NCI-H187 (cell line): ENCODE data around the gene TESK2.
A peak's percentile ranks its signal among the peaks of the same experiment; 100 is the strongest.

Experiments used
- DNase-seq, 2 experiments: peaks; one replicate each; lab custom pipeline; 2025; lab: John Stamatoyannopoulos, UW

The TESK2 gene

GRCh38 chr1:45337630-45338325 lies 153.2 kb downstream of the TESK2 start:
- no peak for DNase-seq

- DNase-seq: no peak
Measured at GRCh38 chr1:45335855-45336324, 155.1 kb downstream of the TESK2 start.

GRCh38 chr1:45334308-45335245 lies 156.4 kb downstream of the TESK2 start:
- no peak for DNase-seq

GRCh38 chr1:45332346-45332720 lies 158.6 kb downstream of the TESK2 start:
- no peak for DNase-seq

DNA sequence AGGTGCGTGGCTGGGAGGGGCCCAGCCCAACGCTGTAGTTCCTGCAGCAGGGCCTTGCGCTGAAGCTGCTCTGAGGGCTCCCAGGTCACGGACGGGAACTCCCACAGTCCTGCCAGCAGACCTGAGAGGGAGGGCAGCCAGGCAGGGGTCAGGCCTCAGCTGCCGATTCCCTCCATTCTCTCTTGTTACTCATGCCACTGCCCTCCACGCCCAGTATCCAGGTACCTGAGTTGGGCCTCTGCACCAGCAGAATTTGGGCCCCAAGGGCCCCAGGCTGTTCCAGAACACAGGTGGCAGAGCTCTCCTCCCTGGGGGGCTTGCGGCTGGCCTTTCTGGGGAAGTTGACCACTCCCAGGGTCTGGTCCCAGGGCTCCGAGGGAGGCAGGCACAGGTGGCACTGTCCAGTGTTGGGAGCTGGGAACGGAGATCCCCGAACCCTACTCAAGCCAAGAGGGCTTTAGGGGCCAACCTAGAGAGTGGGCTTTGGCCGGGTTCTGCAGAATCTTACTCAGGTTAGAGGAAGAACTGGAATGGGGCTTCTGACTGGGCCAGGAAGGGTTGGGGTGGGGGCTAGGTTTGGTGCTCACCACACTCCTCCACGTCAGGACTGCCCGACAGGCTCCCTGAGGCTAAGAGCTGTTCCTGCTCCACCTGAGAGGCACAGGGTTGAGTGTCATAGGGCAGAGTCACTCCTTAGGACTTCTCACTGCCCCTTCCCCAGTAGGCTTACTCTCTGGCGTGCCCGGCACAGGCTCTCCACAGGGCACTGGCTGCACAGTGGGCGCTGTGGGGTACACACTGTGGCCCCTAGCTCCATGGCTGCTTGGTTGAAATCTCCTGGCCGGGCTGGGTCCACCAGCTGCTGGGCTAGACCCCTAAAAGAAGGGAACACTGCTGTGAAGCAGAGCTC lies 159.3 kb downstream of the TESK2 start:
- DNase-seq: no peak

GRCh38 chr1:45329445-45329844 lies 161.5 kb downstream of the TESK2 start:
- no peak for DNase-seq

GRCh38 chr1:45328680-45329079 lies 162.3 kb downstream of the TESK2 start:
- no peak for DNase-seq

- no peak for DNase-seq
Measured at GRCh38 chr1:45327644-45328515, 163.1 kb downstream of the TESK2 start.

DNA sequence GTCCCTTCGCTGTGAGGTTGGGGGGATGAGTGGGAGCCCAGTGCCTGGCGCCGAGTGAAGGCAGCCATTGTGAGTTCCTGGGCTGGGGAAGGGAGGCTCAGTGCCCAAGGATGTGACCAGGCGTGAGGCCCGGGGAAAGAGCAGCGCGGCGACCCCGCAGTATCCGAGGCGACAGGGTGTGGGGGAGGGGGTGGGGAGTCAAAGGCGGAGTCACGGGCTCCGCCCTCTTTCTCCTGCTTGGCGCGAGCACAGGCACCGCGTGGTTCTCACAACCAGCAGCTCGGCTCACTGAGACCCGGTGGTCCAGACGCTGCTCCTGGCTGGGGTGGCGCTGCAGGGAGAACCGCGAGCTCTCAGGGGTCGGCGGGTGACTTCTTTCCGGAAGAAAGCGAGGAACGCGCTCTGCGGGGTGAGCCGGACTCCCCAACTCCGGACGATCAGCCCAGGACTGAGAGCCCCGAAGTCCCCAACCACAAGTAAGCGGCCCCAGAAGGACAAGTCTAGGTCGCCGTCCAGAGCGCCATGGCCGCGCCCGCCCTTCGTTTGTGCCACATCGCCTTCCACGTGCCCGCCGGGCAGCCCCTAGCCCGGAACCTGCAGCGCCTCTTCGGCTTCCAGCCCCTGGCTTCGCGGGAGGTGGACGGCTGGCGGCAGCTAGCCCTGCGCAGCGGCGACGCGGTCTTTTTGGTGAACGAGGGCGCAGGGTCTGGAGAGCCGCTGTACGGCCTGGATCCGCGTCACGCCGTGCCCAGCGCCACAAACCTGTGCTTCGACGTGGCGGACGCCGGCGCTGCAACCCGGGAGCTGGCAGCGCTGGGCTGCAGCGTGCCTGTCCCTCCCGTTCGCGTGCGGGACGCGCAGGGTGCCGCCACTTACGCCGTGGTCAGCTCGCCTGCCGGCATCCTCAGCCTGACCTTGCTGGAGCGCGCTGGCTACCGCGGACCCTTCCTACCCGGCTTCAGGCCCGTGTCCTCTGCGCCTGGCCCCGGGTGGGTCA lies 164.0 kb downstream of the TESK2 start, which contains the start of gene HPDL:
TSS of gene HPDL (plus strand) at position 269 of the 997 bp plus-strand sequence. CDS start at position 523, 254 bp downstream.
- peak; percentile 24 to 27 for DNase-seq

- no peak for DNase-seq
Measured at GRCh38 chr1:45325851-45326506, 165.0 kb downstream of the TESK2 start.

DNA sequence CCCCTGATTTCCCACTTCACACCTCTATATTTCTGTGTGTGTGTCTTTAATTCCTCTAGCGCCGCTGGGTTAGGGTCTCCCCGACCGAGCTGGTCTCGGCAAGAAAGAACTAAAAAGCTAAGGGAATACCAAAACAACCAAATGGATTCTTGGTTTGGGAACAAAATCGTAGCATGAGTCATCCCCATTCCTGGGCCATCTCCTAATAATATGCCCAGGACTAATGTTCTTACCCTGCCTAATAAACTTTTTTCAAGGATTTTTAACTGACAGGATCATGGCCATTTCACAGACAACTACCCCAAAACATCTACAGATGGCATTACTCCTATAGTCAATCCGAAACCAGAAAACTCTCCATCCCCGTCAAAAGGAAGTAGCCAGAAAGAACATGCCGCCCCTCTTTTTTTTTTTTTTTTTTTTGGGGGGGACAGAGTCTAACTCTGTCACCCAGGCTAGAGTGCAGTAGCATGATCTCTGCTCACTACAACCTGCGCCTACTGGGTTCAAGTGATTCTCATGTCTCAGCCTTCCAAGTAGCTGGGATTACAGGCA lies 168.4 kb downstream of the TESK2 start:
- no peak for DNase-seq

DNA sequence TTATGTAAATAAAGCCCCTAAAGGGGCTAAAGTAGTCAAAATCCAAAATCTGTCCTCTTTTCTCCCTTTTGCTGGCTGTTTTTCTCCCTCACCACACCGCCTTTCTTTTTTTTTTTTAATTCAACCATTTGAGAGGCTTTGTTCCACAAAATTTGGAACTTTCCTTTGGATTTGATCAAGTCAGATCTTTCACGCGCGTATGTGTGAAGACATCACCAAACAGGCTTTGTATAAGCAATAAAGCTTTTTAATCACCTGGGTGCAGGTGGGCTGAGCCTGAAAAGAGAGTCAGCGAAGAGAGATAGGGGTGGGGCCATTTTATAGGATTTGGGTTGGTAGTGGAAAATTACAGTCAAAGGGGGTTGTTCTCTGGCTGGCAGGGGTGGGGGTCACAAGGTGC lies 169.5 kb downstream of the TESK2 start:
- no peak for DNase-seq

DNA sequence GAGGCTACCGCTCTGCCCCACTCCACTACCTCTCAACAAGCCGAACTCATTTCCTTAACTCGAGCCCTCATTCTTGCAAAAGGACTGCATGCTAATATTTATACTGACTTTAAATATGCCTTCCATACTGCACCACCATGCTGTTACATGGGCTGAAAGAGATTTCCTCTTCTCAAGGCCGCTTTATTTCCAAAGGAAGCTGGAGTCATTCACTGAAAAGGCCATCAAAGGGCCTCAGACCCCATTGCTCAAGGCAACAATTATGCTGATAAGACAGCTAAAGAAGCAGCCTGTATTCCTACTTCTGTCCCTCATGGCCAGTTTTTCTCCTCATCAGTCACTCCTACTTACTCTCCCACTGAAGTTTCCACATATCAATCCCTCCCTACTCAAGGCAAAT lies 171.2 kb downstream of the TESK2 start:
- DNase-seq: no peak

DNA sequence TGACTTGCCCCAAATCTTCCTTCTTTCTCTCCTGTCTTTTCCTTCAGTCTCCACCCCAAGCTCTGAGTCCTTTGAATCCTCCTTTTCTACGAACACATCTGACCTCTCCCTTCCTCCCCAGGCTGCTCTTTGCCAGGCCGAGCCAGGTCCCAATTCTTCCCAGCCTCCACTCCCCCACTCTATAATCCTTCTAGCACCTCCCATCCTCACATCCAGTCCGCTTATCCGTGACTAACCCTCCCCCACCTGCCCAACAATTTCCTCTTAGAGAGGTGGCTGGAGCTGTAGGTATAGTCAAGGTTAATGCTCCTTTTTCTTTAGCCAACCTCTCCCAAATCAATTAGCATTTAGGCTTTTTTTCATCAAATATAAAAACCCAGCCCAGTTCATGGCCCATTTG lies 173.8 kb downstream of the TESK2 start:
- no peak for DNase-seq

DNA sequence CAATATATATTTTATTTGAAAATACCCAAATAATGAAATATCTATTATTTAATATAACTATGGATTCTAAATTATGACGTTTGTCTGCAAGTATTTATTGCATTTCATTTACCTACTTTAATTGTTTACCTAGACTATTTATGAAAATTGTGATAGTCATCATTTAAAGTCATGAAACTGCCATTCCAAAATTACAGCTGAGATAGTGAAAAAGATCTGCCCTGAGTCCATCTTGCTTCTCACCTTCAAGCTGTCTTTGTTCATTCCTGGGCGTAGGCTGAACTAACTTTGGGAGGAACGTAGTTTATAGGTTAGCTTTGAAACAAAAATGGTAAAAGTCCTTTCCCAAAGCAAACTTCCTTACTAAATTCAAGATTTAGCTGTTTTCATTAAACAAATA lies 176.7 kb downstream of the TESK2 start:
- DNase-seq: no peak

DNA sequence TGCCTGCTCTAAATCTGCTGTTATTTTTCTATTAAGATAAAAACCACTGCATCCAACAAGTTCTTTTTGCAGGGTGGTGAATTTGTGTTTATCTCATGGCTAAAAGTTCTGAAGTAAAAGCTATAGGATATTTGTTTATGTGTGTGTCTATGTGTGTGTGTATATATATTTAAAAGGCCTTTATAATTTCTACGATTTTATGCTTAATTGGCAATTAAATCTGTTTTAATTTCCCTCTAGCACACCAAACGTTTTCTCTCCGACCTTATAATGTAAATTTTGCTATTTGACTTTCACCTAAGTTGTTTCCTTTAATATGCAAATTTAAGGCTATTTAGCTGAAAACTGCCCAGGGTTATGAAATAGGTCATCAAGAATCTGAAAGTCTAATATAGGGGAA lies 184.1 kb downstream of the TESK2 start:
- DNase-seq: no peak

GRCh38 chr1:45306319-45306718 lies 184.6 kb downstream of the TESK2 start:
- DNase-seq: no peak

DNA sequence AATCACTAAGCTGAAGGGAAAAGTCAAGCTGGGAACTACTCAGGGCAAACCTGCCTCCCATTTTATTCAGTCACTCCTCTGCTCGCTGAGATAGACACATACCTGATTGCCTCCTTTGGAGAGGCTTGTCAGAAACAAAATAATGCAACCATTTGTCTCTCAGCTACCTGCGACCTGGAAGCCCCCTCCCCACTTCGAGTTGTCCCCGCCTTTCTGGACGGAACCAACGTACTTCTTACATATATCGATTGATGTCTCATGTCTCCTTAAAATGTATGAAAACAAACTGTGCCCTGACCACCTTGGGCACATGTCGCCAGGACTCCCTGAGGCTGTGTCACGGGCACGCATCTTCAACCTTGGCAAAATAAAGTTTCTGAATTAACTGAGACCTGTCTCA lies 185.7 kb downstream of the TESK2 start:
- no peak for DNase-seq
